Lower lobe of right lung (tissue), 2 donors: ENCODE results near the gene GRIN1. TPM values are rescaled to one million over a fixed set of nuclear protein-coding genes. Genes with fewer than 3 reads are reported as not detected.

Experiments used
- ATAC-seq, 2 donors: fragments of 200-7000 bp; cut with Tn5 transposase; one replicate each; pipeline ENCODE4 v1.9.1; 2020 to 2022; ENCODE audit warnings: mild to moderate bottlenecking in 2 of 2, moderate library complexity in 2 of 2
- DNase-seq: peaks from one replicate; pipeline ENCODE4 v3.0.0-alpha.2; 2020
- H3K27ac ChIP-seq: fragments of 200-600 bp; one replicate; pipeline ENCODE4 v1.8.0; 2022
- H3K27me3 ChIP-seq: fragments of 200-600 bp; one replicate; pipeline ENCODE4 v1.8.0; 2022; ENCODE audit warnings: low read depth
- H3K36me3 ChIP-seq: fragments of 200-600 bp; one replicate; pipeline ENCODE4 v1.8.0; 2022; ENCODE audit warnings: mild to moderate bottlenecking
- H3K4me1 ChIP-seq: fragments of 200-600 bp; one replicate; pipeline ENCODE4 v1.8.0; 2022
- H3K4me3 ChIP-seq: fragments of 200-600 bp; one replicate; pipeline ENCODE4 v1.8.0; 2022; ENCODE audit warnings: mild to moderate bottlenecking
- H3K9me3 ChIP-seq: fragments of 200-600 bp; one replicate; pipeline ENCODE4 v1.8.0; 2022
- CTCF ChIP-seq: fragments of 200-600 bp; IDR thresholded peaks from one replicate; pipeline ENCODE4 v1.8.0; 2022; ENCODE audit warnings: antibody characterized with exemption, mild to moderate bottlenecking
- intact Hi-C: fragments of 100-400 bp; cut with DNase I; formaldehyde crosslinking; loops from one replicate; pipeline ENCODE4 v1.11.0; 2022
- microRNA-seq: library from miRNA; unstranded; fragments of <30 nt; microRNA quantifications from one replicate; pipeline ENCODE4 v1.2.0, GENCODE V29; 2020; ENCODE audit warnings: borderline number of aligned reads
- total RNA-seq: library from RNA; stranded (reverse); fragmentation: NEBNext Ultra II Directional; extraction: Animal tissue kit (Norgen Biotek cat#: 25700); gene quantifications from one replicate; pipeline ENCODE4 v1.2.1, GENCODE V29; 2021
- donor health status: DM: no; HTN: yes; CAD: no; lungs with severe emphysema.

The GRIN1 gene
- total RNA-seq, 1 donor from 2014 or later, result 0.92 TPM

- no peaks in the 10 kb centered on the region for H3K27me3 ChIP-seq
- intact Hi-C loops, result no loop called here
- no peak overlapping the region for H3K4me3 ChIP-seq
- ATAC-seq (no peak), DNase-seq (no peak)
- no peak overlapping the region for H3K27ac ChIP-seq
- H3K4me1 ChIP-seq, result peaks cover 25% of the 10 kb centered on the region
- TF ChIP-seq CTCF, result no peak
- H3K36me3 ChIP-seq, result peaks cover 16% of the 10 kb centered on the region
- H3K9me3 ChIP-seq, result no peaks in the 10 kb centered on the region
These were observed 77.4 kb downstream of the GRIN1 start for GRCh38 chr9:137216188-137216965.

GRCh38 chr9:137217276-137218211 is 78.6 kb downstream of the GRIN1 start:
- peak overlapping the region; percentile 67 for H3K27ac ChIP-seq
- peak; percentile 71 to 81 for ATAC-seq
- no peaks in the 10 kb centered on the region for H3K27me3 ChIP-seq
- DNase-seq, result peak; percentile 85
- TF ChIP-seq CTCF, result no peak
- peaks cover 27% of the 10 kb centered on the region for H3K4me1 ChIP-seq
- no peaks in the 10 kb centered on the region for H3K9me3 ChIP-seq
- peak overlapping the region; percentile 47 for H3K4me3 ChIP-seq
- peaks cover 16% of the 10 kb centered on the region for H3K36me3 ChIP-seq
- intact Hi-C loops, result no loop called here

- ATAC-seq (no peak), DNase-seq (no peak)
- no peak for TF ChIP-seq CTCF
- no peaks in the 10 kb centered on the region for H3K27me3 ChIP-seq
- H3K36me3 ChIP-seq, result peaks cover 16% of the 10 kb centered on the region
- H3K4me1 ChIP-seq, result peaks cover 33% of the 10 kb centered on the region
- no peak overlapping the region for H3K4me3 ChIP-seq
- intact Hi-C loops, result no loop called here
- H3K27ac ChIP-seq, result peak overlapping the region; percentile 67
- H3K9me3 ChIP-seq, result no peaks in the 10 kb centered on the region
These were observed 79.3 kb downstream of the GRIN1 start for GRCh38 chr9:137218212-137218753.

Small RNA genes within 50 kb of the gene (microRNA-seq; reads per million reads assigned to microRNA genes)
- gene MIR3621, result not detected

Other genes with a start within 250 kb of the GRIN1 start
- gene FBXW5, start 194.4 kb upstream of the GRIN1 start, total RNA-seq, result 83.2 TPM
- 2.2 TPM for gene C8G, start 193.9 kb upstream of the GRIN1 start, total RNA-seq
- gene LCN12, start 186.9 kb upstream of the GRIN1 start, total RNA-seq, result 1.9 TPM
- 225 TPM for gene PTGDS, start 161.7 kb upstream of the GRIN1 start, total RNA-seq
- 1.9 TPM for gene LCNL1, start 156.2 kb upstream of the GRIN1 start, total RNA-seq
- 45.1 TPM for gene PAXX, start 146.7 kb upstream of the GRIN1 start, total RNA-seq
- 49.3 TPM for gene CLIC3, start 142.6 kb upstream of the GRIN1 start, total RNA-seq
- gene ABCA2, start 110.9 kb upstream of the GRIN1 start, total RNA-seq, result 45.0 TPM
- 1.1 TPM for gene FUT7, start 107.1 kb upstream of the GRIN1 start, total RNA-seq
- gene NPDC1, start 93.0 kb upstream of the GRIN1 start, total RNA-seq, result 124 TPM
- 0.62 TPM for gene ENTPD2, start 85.1 kb upstream of the GRIN1 start, total RNA-seq
- gene SAPCD2, start 68.6 kb upstream of the GRIN1 start, total RNA-seq, result 0.86 TPM
- gene UAP1L1, start 61.6 kb upstream of the GRIN1 start, total RNA-seq, result 29.7 TPM
- gene MAN1B1, start 52.2 kb upstream of the GRIN1 start, total RNA-seq, result 41.9 TPM
- 190 TPM for gene DPP7, start 24.4 kb upstream of the GRIN1 start, total RNA-seq
- gene LRRC26, start 30.9 kb downstream of the GRIN1 start, total RNA-seq, result 1.0 TPM
- not detected for gene TMEM210, start 32.9 kb downstream of the GRIN1 start, total RNA-seq
- gene ANAPC2, start 49.4 kb downstream of the GRIN1 start, total RNA-seq, result 58.2 TPM
- 57.6 TPM for gene SSNA1, start 49.5 kb downstream of the GRIN1 start, total RNA-seq
- 17.8 TPM for gene TPRN, start 61.6 kb downstream of the GRIN1 start, total RNA-seq
- gene TMEM203, start 66.5 kb downstream of the GRIN1 start, total RNA-seq, result 26.6 TPM
- gene NDOR1, start 66.5 kb downstream of the GRIN1 start, total RNA-seq, result 15.6 TPM
- gene RNF208, start 83.1 kb downstream of the GRIN1 start, total RNA-seq, result 5.8 TPM
- gene CYSRT1, start 86.0 kb downstream of the GRIN1 start, total RNA-seq, result 0.59 TPM
- 0.21 TPM for gene RNF224, start 88.3 kb downstream of the GRIN1 start, total RNA-seq
- not detected for gene SLC34A3, start 91.7 kb downstream of the GRIN1 start, total RNA-seq
- gene TUBB4B, start 102.1 kb downstream of the GRIN1 start, total RNA-seq, result 208 TPM
- gene STPG3, start 112.1 kb downstream of the GRIN1 start, total RNA-seq, result 0.38 TPM
- 44.7 TPM for gene NELFB, start 116.2 kb downstream of the GRIN1 start, total RNA-seq
- gene TOR4A, start 138.6 kb downstream of the GRIN1 start, total RNA-seq, result 27.2 TPM
- 6.5 TPM for gene NRARP, start 163.1 kb downstream of the GRIN1 start, total RNA-seq